BJ (cell line): ENCODE data around the gene CFAP74. TPM values are rescaled to one million over a fixed set of nuclear protein-coding genes. Genes with fewer than 3 reads are reported as not detected.

Source experiments
- CTCF ChIA-PET: fragments of 350-600 bp; formaldehyde crosslinking; extraction: SDS; loops from one replicate; lab custom pipeline; 2021; ENCODE audit warnings: antibody characterized with exemption, inconsistent platforms; lab: Yijun Ruan, JAX
- POLR2A ChIA-PET: fragments of 300-600 bp; sonication (Branson Sonifier 250); formaldehyde crosslinking; extraction: SDS; loops from one replicate; lab custom pipeline; 2021; ENCODE audit warnings: antibody characterized with exemption; lab: Charles Lee
- DNase-seq: peaks from one replicate; pipeline ENCODE4 v3.0.0-alpha.2; 2011; ENCODE audit warnings: low read depth
- H3K27me3 ChIP-seq: 2 replicates; pipeline ENCODE4 v1.6.0; 2011; ENCODE audit warnings: low read length; ENCODE audit not compliant: control insufficient read depth, insufficient read depth
- H3K36me3 ChIP-seq: 2 replicates; pipeline ENCODE4 v1.5.1; 2011; ENCODE audit warnings: low read length; ENCODE audit not compliant: control insufficient read depth, insufficient read depth
- H3K4me3 ChIP-seq: 2 replicates; pipeline ENCODE4 v1.5.1; 2011; ENCODE audit warnings: low read depth, mild to moderate bottlenecking, control low read depth, low read length
- polyA plus RNA-seq: library from polyadenylated mRNA; depleted of rRNA; stranded (reverse); fragments of >200 nt; gene quantifications from 2 replicates; pipeline ENCODE4 v1.2.3, GENCODE V29; 2011
- TF ChIP-seq, protein P1 (sequence below): IDR thresholded peaks from 2 replicates; pipeline ENCODE4 v1.5.1; 2011; ENCODE audit warnings: low read depth, mild to moderate bottlenecking, control low read depth, inconsistent platforms, low read length, moderate library complexity; ENCODE audit not compliant: insufficient read depth

The CFAP74 gene
- polyA plus RNA-seq, 1 experiment: not detected

DNA sequence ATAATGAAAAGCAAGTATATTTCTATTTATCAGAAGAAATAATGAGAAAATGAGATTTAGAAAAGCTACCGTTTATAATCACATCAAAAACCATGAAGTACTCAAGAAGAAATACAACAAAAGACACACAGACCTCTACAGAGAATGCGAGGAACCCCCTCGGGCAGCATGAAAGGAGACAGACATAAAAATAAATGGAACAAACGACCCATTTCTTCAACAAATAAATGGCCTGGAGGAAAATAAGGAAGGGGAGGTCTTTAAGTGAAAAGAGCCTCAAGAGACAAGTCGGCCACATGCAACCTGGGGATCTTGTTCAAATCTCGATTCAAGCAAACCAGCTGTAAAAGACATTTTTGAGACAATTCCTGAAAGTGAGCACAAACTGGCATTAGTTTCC is 6.0 kb downstream of the CFAP74 start:
- Histone ChIP-seq H3K4me3 (no peak overlapping the region), H3K36me3 (no peaks in the 10 kb centered on the region), H3K27me3 (peaks cover 2% of the 10 kb centered on the region; the same call in 1 of the 2 replicates)
- CTCF ChIA-PET: no interaction called here
- TF ChIP-seq, protein P1, sequence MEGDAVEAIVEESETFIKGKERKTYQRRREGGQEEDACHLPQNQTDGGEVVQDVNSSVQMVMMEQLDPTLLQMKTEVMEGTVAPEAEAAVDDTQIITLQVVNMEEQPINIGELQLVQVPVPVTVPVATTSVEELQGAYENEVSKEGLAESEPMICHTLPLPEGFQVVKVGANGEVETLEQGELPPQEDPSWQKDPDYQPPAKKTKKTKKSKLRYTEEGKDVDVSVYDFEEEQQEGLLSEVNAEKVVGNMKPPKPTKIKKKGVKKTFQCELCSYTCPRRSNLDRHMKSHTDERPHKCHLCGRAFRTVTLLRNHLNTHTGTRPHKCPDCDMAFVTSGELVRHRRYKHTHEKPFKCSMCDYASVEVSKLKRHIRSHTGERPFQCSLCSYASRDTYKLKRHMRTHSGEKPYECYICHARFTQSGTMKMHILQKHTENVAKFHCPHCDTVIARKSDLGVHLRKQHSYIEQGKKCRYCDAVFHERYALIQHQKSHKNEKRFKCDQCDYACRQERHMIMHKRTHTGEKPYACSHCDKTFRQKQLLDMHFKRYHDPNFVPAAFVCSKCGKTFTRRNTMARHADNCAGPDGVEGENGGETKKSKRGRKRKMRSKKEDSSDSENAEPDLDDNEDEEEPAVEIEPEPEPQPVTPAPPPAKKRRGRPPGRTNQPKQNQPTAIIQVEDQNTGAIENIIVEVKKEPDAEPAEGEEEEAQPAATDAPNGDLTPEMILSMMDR: no peak
- no peak for DNase-seq
- POLR2A ChIA-PET: no interaction called here

GRCh38 chr1:1996207-1996651 is 7.4 kb downstream of the CFAP74 start:
- Histone ChIP-seq H3K36me3 (no peaks in the 10 kb centered on the region), H3K27me3 (peaks cover 2% of the 10 kb centered on the region; the same call in 1 of the 2 replicates), H3K4me3 (no peak overlapping the region)
- ChIA-PET CTCF (interaction anchor here (0.8 to 1.4 kb wide), 2 partner anchors 10 to 48 kb away, joined by 5 read pairs; no protein-coding TSS in a partner anchor), POLR2A (no interaction called here)
- no peak for DNase-seq
- TF ChIP-seq, protein P1: no peak

DNA sequence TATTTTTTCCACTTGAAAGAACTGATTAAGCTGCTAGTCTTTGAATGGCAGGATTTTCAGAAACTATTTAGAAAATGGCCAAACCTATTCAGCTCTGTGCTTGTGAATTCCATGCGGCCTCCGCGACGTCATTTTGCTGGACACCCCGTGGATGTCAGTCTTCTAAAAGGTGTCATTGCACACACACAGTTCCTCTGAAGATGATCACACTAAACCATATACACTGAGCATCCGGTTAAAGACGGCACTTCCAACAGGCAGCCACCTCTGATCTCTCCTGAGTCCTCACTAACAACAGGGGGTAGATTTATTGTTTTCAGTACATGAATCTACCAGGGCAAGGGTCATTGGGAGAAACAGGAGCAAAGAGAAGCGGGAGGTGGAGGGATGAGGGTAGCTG is 9.1 kb downstream of the CFAP74 start:
- TF ChIP-seq, protein P1: no peak
- Histone ChIP-seq H3K27me3 (no peaks in the 10 kb centered on the region), H3K36me3 (no peaks in the 10 kb centered on the region), H3K4me3 (no peak overlapping the region)
- CTCF ChIA-PET: no interaction called here
- POLR2A ChIA-PET: no interaction called here
- DNase-seq: no peak

GRCh38 chr1:1990222-1990621 is 13.4 kb downstream of the CFAP74 start:
- Histone ChIP-seq H3K4me3 (no peak overlapping the region), H3K27me3 (no peaks in the 10 kb centered on the region), H3K36me3 (no peaks in the 10 kb centered on the region)
- TF ChIP-seq, protein P1: no peak
- POLR2A ChIA-PET: no interaction called here
- DNase-seq: no peak
- CTCF ChIA-PET: interaction anchor here (1.3 kb wide), 2 partner anchors 30 to 46 kb away, joined by 4 to 5 read pairs; no protein-coding TSS in a partner anchor

DNA sequence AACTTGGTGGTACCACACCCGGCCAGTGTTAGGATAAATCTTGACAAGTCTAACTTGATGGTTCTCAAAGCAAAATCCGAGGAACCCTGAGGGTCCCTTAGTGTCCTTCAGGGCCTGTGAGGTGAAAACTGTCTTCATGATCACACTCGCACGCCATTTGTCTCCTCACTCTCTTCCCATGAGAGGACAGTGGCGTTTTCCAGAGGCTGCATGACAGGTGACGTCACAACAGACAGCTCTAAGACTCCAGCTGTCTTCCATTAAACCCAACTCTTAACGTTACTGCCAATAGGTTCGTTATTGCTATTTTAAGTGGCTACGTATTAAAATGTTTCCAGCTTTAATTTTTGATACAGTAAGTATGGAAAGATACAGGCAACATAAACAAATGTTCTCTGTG is 13.8 kb downstream of the CFAP74 start:
- Histone ChIP-seq H3K27me3 (no peaks in the 10 kb centered on the region), H3K4me3 (no peak overlapping the region), H3K36me3 (no peaks in the 10 kb centered on the region)
- CTCF ChIA-PET: interaction anchor here (1.3 kb wide), 1 partner anchor 45 kb away, joined by 4 read pairs; no protein-coding TSS in a partner anchor
- DNase-seq: no peak
- TF ChIP-seq, protein P1: no peak
- POLR2A ChIA-PET: no interaction called here
